Kidney (tissue), 14 donors: ENCODE data around the gene ERC2. TPM values are rescaled to one million over a fixed set of nuclear protein-coding genes. Genes with fewer than 3 reads are reported as not detected.

ENCODE experiments used
- DNase-seq, 5 donors: peaks; one replicate each; pipeline ENCODE4 v3.0.0-alpha.2; 2013 to 2020
- FAIRE-seq: peaks from 2 replicates; lab custom pipeline; 2012; peaks lifted over from hg19 to GRCh38; lab: Jason Lieb, UNC
- H3K27ac ChIP-seq, 2 donors: one replicate each; pipeline ENCODE4 v1.7.0; 2013; ENCODE audit warnings: low read depth in 2 of 2, low read length in 2 of 2, inconsistent platforms in 1 of 2
- H3K27me3 ChIP-seq: one replicate; pipeline ENCODE4 v1.7.1; 2013; ENCODE audit warnings: low read length, inconsistent platforms; ENCODE audit not compliant: control insufficient read depth, insufficient read depth
- H3K36me3 ChIP-seq, 3 donors: one replicate each; pipeline versions ENCODE4 v1.7.0 to v1.7.1; 2013; ENCODE audit warnings: low read length in 3 of 3, control low read depth in 1 of 3, inconsistent platforms in 1 of 3; ENCODE audit not compliant: insufficient read depth in 3 of 3, control insufficient read depth in 2 of 3
- H3K4me1 ChIP-seq, 3 donors: one replicate each; pipeline versions ENCODE4 v1.7.0 to v1.7.1; 2013; ENCODE audit warnings: low read length in 3 of 3, inconsistent platforms in 1 of 3, low read depth in 1 of 3; ENCODE audit not compliant: control insufficient read depth in 2 of 3, insufficient read depth in 2 of 3
- H3K4me3 ChIP-seq, 3 donors: one replicate each; pipeline versions ENCODE4 v1.7.0 to v1.8.1; 2013; ENCODE audit warnings: low read length in 3 of 3, control low read depth in 1 of 3, inconsistent platforms in 1 of 3
- H3K9ac ChIP-seq, 3 donors: one replicate each; pipeline versions ENCODE4 v1.7.0 to v1.7.1; 2013; ENCODE audit warnings: low read length in 3 of 3, control low read depth in 1 of 3, inconsistent platforms in 1 of 3
- H3K9me3 ChIP-seq, 3 donors: one replicate each; pipeline versions ENCODE4 v1.7.0 to v1.7.1; 2013; ENCODE audit warnings: low read length in 3 of 3, control low read depth in 1 of 3, inconsistent platforms in 1 of 3; ENCODE audit not compliant: control insufficient read depth in 2 of 3, insufficient read depth in 1 of 3
- CTCF ChIP-seq: IDR thresholded peaks from 3 replicates; pipeline ENCODE4 v1.5.1; 2012; ENCODE audit warnings: mild to moderate bottlenecking, moderate library complexity, borderline replicate concordance; ENCODE audit not compliant: insufficient read depth; ENCODE audit errors: extremely low read depth
- intact Hi-C: fragments of 100-400 bp; cut with DNase I; formaldehyde crosslinking; loops from one replicate; pipeline ENCODE4 v1.11.1; 2022
- polyA plus RNA-seq: library from polyadenylated mRNA; stranded (reverse); fragments of 350-450 nt; fragmentation: Illumina TruSeq; extraction: RNeasy Lipid Tissue Mini Kit (QIAGEN cat#74804); gene quantifications from one replicate; pipeline ENCODE4 v1.2.3, GENCODE V29; 2014; ENCODE audit warnings: low read depth, low replicate concordance; ENCODE audit not compliant: insufficient read depth
- total RNA-seq: library from RNA; stranded (reverse); fragmentation: NEBNext Ultra II Directional; extraction: Animal tissue kit (Norgen Biotek cat#: 25700); gene quantifications from one replicate; pipeline ENCODE4 v1.2.1, GENCODE V29; 2021
- donor health status: control.
- donor health status: control.
- donor health status: control.
- donor health status: control.
- donor health status: control.
- donor health status: DM: yes; HTN: yes; CAD: no.
- donor health status: Normal renal cell carcinoma (clear cell type).

Gene ERC2
- total and polyA plus RNA-seq, 2 donors from 2014 or later, result 0.92 to 3.8 TPM

- no peaks in the 10 kb centered on the region for H3K4me1 ChIP-seq
- H3K9me3 ChIP-seq, result no peaks in the 10 kb centered on the region
- H3K9ac ChIP-seq, result no peak overlapping the region
- TF ChIP-seq CTCF, result no peak
- FAIRE-seq (no peak), DNase-seq (no peak)
- no peak overlapping the region for H3K27ac ChIP-seq
- H3K27me3 ChIP-seq, result no peaks in the 10 kb centered on the region
- intact Hi-C loops, result no loop called here
- no peak overlapping the region for H3K4me3 ChIP-seq
- H3K36me3 ChIP-seq, result no peaks in the 10 kb centered on the region
Measured at GRCh38 chr3:56005196-56005805, 463.0 kb downstream of the ERC2 start.

GRCh38 chr3:56003129-56003528 is 465.1 kb downstream of the ERC2 start:
- no peak overlapping the region for H3K4me3 ChIP-seq
- peak in 2 of 5 donors; percentile 62 to 78 for DNase-seq
- H3K4me1 ChIP-seq, result no peaks in the 10 kb centered on the region
- H3K27ac ChIP-seq, result no peak overlapping the region
- no peak for FAIRE-seq
- intact Hi-C loops, result no loop called here
- TF ChIP-seq CTCF, result no peak
- no peak overlapping the region for H3K9ac ChIP-seq
- no peaks in the 10 kb centered on the region for H3K36me3 ChIP-seq
- H3K9me3 ChIP-seq, result no peaks in the 10 kb centered on the region
- no peaks in the 10 kb centered on the region for H3K27me3 ChIP-seq

- H3K4me1 ChIP-seq, result no peaks in the 10 kb centered on the region
- H3K27ac ChIP-seq, result no peak overlapping the region
- no peak for DNase-seq
- H3K36me3 ChIP-seq, result no peaks in the 10 kb centered on the region
- no peak for TF ChIP-seq CTCF
- no peak overlapping the region for H3K9ac ChIP-seq
- intact Hi-C loops, result no loop called here
- FAIRE-seq, result no peak
- H3K9me3 ChIP-seq, result no peaks in the 10 kb centered on the region
- H3K27me3 ChIP-seq, result no peaks in the 10 kb centered on the region
- no peak overlapping the region for H3K4me3 ChIP-seq
Measured at GRCh38 chr3:56001991-56002390, 466.3 kb downstream of the ERC2 start.

GRCh38 chr3:56001537-56001936 is 466.7 kb downstream of the ERC2 start:
- H3K4me1 ChIP-seq, result no peaks in the 10 kb centered on the region
- no peak for DNase-seq
- no peak for FAIRE-seq
- no peaks in the 10 kb centered on the region for H3K9me3 ChIP-seq
- intact Hi-C loops, result no loop called here
- H3K4me3 ChIP-seq, result no peak overlapping the region
- H3K36me3 ChIP-seq, result no peaks in the 10 kb centered on the region
- no peaks in the 10 kb centered on the region for H3K27me3 ChIP-seq
- no peak for TF ChIP-seq CTCF
- H3K9ac ChIP-seq, result no peak overlapping the region
- no peak overlapping the region for H3K27ac ChIP-seq
